ENCODE data around the gene PLA2G2F. TPM values are rescaled to one million over a fixed set of nuclear protein-coding genes. Genes with fewer than 3 reads are reported as not detected.

Gene PLA2G2F, protein sequence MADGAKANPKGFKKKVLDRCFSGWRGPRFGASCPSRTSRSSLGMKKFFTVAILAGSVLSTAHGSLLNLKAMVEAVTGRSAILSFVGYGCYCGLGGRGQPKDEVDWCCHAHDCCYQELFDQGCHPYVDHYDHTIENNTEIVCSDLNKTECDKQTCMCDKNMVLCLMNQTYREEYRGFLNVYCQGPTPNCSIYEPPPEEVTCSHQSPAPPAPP
- total RNA-seq: not detected
- polyA plus RNA-seq: not detected

DNA sequence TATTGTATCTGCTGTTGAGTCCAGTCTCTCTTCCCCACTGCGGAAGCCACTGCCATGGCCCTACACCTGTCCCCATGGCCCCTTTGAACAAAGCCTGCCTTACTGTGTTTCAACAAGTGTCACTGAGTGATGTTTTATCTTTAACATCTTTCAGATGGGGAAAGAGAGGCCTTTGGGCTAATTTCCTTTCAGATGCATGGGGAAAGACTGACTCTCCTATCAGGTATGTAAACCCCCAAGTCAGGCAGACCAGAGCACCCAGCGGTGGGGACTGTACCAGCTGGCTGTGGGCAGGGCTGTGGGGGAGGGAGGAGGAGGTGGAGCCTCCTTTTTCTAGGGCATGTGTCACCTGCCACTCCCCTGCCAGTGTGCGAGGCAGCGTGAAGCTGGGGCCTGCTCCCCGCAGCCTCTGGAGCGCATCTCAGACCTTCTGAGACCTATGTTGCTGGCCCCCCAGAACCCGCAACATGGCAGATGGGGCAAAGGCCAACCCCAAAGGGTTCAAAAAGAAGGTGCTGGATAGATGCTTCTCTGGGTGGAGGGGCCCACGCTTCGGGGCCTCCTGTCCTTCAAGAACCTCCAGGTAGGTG, at the start of gene PLA2G2F:
TSS of gene PLA2G2F (plus strand) at position 363 of the 590 bp plus-strand sequence. CDS start at position 468, 105 bp downstream.
- Histone ChIP-seq H3K9me3 (no peaks in the 10 kb centered on the region), H3K27ac (no peak within 1 kb of the TSS), H3K4me3 (no peak within 1 kb of the TSS), H3K36me3 (no peaks in the 10 kb centered on the region), H3K4me1 (no peaks in the 10 kb centered on the region), H3K27me3 (no peaks in the 10 kb centered on the region)
- TF ChIP-seq, protein P1, sequence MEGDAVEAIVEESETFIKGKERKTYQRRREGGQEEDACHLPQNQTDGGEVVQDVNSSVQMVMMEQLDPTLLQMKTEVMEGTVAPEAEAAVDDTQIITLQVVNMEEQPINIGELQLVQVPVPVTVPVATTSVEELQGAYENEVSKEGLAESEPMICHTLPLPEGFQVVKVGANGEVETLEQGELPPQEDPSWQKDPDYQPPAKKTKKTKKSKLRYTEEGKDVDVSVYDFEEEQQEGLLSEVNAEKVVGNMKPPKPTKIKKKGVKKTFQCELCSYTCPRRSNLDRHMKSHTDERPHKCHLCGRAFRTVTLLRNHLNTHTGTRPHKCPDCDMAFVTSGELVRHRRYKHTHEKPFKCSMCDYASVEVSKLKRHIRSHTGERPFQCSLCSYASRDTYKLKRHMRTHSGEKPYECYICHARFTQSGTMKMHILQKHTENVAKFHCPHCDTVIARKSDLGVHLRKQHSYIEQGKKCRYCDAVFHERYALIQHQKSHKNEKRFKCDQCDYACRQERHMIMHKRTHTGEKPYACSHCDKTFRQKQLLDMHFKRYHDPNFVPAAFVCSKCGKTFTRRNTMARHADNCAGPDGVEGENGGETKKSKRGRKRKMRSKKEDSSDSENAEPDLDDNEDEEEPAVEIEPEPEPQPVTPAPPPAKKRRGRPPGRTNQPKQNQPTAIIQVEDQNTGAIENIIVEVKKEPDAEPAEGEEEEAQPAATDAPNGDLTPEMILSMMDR (IDR thresholded peaks at IDR 0.05): no peak
- FAIRE-seq: no peak
- intact Hi-C loops (cut with DNase I): no loop called here
- DNase-seq: peak in 1 of 6 donors; percentile 22
- 92 to 96% methylated on average over 9 of the region's 9 CpGs for WGBS, 2 donors
- ATAC-seq: no peak

DNA sequence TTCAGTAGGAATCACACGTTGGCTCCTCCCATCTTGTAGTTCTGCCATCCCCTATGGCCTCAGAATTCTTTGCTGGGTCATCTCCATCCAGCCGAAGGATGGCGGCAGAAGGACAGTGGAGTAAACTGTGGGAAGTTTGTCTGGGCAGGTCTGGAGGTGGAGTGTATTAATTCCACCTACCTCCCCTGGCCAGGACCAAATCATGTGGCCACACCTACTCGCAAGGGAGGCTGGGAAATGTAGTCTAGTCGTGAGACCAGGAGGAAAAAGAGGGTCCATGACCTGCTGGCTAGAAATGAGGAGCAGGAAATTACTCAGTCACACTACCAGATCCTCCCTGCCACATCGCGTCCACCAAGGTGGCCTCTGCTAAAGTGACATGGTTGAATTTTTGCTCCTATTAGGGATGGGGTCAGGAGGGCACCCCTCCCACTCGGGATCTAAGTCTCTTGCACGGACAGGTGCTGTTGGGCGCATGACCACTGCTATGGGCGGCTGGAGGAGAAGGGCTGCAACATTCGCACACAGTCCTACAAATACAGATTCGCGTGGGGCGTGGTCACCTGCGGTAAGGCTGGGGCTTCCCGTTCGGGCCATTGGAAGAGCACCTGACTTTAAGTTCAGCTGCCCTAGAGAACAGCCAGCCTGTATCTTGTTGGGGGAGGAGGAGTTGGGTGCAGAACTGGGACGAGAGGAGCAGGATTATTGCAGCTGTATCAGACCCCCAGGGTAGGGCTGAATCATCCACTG, 49.6 kb upstream of the PLA2G2F start:
- Histone ChIP-seq H3K4me3 (no peak overlapping the region), H3K36me3 (no peaks in the 10 kb centered on the region), H3K27ac (no peak overlapping the region), H3K4me1 (no peaks in the 10 kb centered on the region), H3K9me3 (no peaks in the 10 kb centered on the region), H3K27me3 (no peaks in the 10 kb centered on the region)
- WGBS, 2 donors: 79 to 81% methylated on average over 19 of the region's 19 CpGs
- intact Hi-C loops (cut with DNase I): no loop called here
- TF ChIP-seq, protein P1 (IDR thresholded peaks at IDR 0.05): no peak
- ATAC-seq (no peak), FAIRE-seq (no peak), DNase-seq (no peak)

DNA sequence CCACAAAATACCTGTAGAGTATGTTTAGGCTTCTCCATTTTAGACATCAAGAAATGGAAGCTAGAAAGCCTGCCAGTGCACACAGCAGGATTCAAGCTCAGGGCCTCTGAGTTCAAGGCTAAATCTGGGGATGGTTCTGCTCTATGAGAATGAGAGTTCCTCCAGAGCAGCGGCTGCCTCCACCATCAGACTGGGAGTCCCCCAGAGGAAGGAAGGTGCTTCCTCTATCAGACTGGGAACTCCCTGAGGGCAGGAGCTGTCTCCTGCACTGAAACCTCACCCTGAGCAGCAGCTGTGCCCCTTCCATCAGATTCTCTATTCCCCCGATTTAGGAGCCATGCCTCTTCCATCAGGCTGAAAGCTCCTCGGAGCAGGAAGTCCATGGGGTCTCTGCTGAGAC, 49.0 kb upstream of the PLA2G2F start:
- no peaks in the 10 kb centered on the region for H3K9me3 ChIP-seq
- FAIRE-seq: no peak
- 68 to 72% methylated on average over 3 of the region's 3 CpGs for WGBS, 2 donors

DNA sequence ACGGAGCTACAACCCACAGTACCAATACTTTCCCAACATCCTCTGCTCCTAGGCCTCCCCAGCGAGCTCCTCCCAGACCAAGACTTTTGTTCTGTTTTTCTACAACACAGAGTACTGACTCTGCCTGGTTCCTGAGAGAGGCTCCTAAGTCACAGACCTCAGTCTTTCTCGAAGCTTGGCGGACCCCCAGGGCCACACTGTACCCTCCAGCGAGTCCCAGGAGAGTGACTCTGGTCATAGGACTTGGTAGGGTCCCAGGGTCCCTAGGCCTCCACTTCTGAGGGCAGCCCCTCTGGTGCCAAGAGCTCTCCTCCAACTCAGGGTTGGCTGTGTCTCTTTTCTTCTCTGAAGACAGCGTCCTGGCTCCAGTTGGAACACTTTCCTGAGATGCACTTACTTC, 48.5 kb upstream of the PLA2G2F start:
- no peak overlapping the region for H3K4me3 ChIP-seq
- no peaks in the 10 kb centered on the region for H3K27me3 ChIP-seq
- ATAC-seq: no peak
- TF ChIP-seq, protein P1 (IDR thresholded peaks at IDR 0.05): no peak
- H3K4me1 ChIP-seq: no peaks in the 10 kb centered on the region
- DNase-seq: no peak
- no peaks in the 10 kb centered on the region for H3K36me3 ChIP-seq
- no peak overlapping the region for H3K27ac ChIP-seq
- WGBS, 2 donors: 69 to 79% methylated on average over 6 of the region's 6 CpGs
- intact Hi-C loops (cut with DNase I): no loop called here
- H3K9me3 ChIP-seq: no peaks in the 10 kb centered on the region
- no peak for FAIRE-seq

More for the DNA sequence above, 49.0 kb upstream of the PLA2G2F start:
- intact Hi-C loops (cut with DNase I): no loop called here
- ATAC-seq (no peak), DNase-seq (no peak)
- no peaks in the 10 kb centered on the region for H3K36me3 ChIP-seq
- TF ChIP-seq, protein P1 (IDR thresholded peaks at IDR 0.05): no peak
- no peaks in the 10 kb centered on the region for H3K27me3 ChIP-seq
- no peak overlapping the region for H3K27ac ChIP-seq
- H3K4me1 ChIP-seq: no peaks in the 10 kb centered on the region
- no peak overlapping the region for H3K4me3 ChIP-seq
